DOHH2 (cell line): Measurements from ENCODE around the gene GBF1.

Experiments
- H3F3A ChIP-seq: fragments of 200-600 bp; sonication (generic), shearing (Covaris generic); 2 replicates; pipeline ENCODE4 v1.6.0; 2016; ENCODE audit warnings: antibody characterized with exemption, mild to moderate bottlenecking; ENCODE audit not compliant: control insufficient read depth, insufficient read depth
- H3K27ac ChIP-seq: fragments of 200-600 bp; sonication (generic); 2 replicates; pipeline ENCODE4 v1.5.1; 2014; ENCODE audit warnings: low read depth, mild to moderate bottlenecking, low read length, moderate library complexity
- H3K27me3 ChIP-seq: fragments of 200-600 bp; sonication (generic); 2 replicates; pipeline ENCODE4 v1.6.1; 2014; ENCODE audit warnings: mild to moderate bottlenecking, low read length, mixed read lengths; ENCODE audit not compliant: control insufficient read depth
- H3K36me3 ChIP-seq: fragments of 200-600 bp; sonication (generic); 2 replicates; pipeline ENCODE4 v1.6.1; 2014; ENCODE audit warnings: mild to moderate bottlenecking, low read length, moderate library complexity, mixed read lengths; ENCODE audit not compliant: control insufficient read depth
- H3K4me1 ChIP-seq: fragments of 200-600 bp; sonication (generic); 2 replicates; pipeline ENCODE4 v1.6.1; 2014; ENCODE audit warnings: mild to moderate bottlenecking, low read length, mixed read lengths; ENCODE audit not compliant: control insufficient read depth
- H3K4me2 ChIP-seq: fragments of 200-600 bp; sonication (generic); 2 replicates; pipeline ENCODE4 v1.6.0; 2014; ENCODE audit warnings: mild to moderate bottlenecking, low read length, moderate library complexity
- H3K4me3 ChIP-seq: fragments of 200-600 bp; sonication (generic); 2 replicates; pipeline ENCODE4 v1.5.1; 2014; ENCODE audit warnings: mild to moderate bottlenecking, low read length, mixed read lengths
- H3K79me2 ChIP-seq: fragments of 200-600 bp; sonication (generic); 2 replicates; pipeline ENCODE4 v1.6.1; 2014; ENCODE audit warnings: mild to moderate bottlenecking, low read length, mixed read lengths; ENCODE audit not compliant: control insufficient read depth
- H3K9me2 ChIP-seq: fragments of 200-600 bp; sonication (generic); replicated peaks from 2 replicates; pipeline ENCODE4 v1.6.1; 2014; ENCODE audit warnings: mild to moderate bottlenecking, low read length, mixed read lengths; ENCODE audit not compliant: control insufficient read depth
- H3K9me3 ChIP-seq: fragments of 200-600 bp; sonication (generic); 2 replicates; pipeline ENCODE4 v1.6.1; 2014; ENCODE audit warnings: antibody characterized with exemption, low read length, mixed read lengths; ENCODE audit not compliant: control insufficient read depth, insufficient read depth
- H4K20me1 ChIP-seq: fragments of 200-600 bp; sonication (generic); 2 replicates; pipeline ENCODE4 v1.6.0; 2014; ENCODE audit warnings: low read depth, mild to moderate bottlenecking, antibody characterized with exemption, low read length, moderate library complexity; ENCODE audit not compliant: control insufficient read depth, insufficient read depth
- EZH2phosphoT487 ChIP-seq: fragments of 200-600 bp; sonication (generic); IDR thresholded peaks from 2 replicates; pipeline ENCODE4 v1.6.1; 2017; ENCODE audit warnings: borderline replicate concordance, mild to moderate bottlenecking, antibody characterized with exemption, low read length, moderate library complexity, mixed read lengths
- TF ChIP-seq, protein P1 (sequence below): fragments of 200-600 bp; sonication (generic); IDR thresholded peaks from one replicate; pipeline ENCODE4 v1.5.1; 2014; ENCODE audit warnings: antibody characterized with exemption, mild to moderate bottlenecking, low read depth, low read length; ENCODE audit not compliant: poor library complexity, severe bottlenecking

Gene GBF1

DNA sequence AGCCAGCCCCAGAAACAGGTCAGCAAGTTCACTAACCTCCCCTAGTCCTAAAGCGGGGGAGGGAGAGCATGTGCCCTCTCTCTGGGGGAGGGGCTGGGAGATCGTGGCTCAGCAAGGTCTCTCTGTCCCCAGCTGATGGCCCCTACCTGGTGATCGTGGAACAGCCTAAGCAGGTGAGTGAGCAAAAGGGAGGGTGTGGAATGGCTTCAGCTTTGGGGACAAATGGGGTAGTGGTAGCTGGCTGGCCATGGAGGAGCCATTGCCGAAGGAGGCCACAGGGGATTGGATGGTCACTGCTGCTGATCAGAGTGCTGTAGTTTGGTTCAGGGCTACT is 151.0 kb downstream of the GBF1 start:
- 0 out of 2 replicates have a peak, but pooled peaks cover 2% of the 10 kb centered on the region for H3F3A ChIP-seq
- peak overlapping the region; percentile 91 for H3K4me2 ChIP-seq
- H3K79me2 ChIP-seq = peaks cover 6% of the 10 kb centered on the region; the same call in 1 of the 2 replicates
- peaks cover 27% of the 10 kb centered on the region for H3K4me1 ChIP-seq
- H4K20me1 ChIP-seq = no peaks in the 10 kb centered on the region
- H3K36me3 ChIP-seq = peaks cover 8% of the 10 kb centered on the region; the same call in 1 of the 2 replicates
- TF ChIP-seq, protein P1, sequence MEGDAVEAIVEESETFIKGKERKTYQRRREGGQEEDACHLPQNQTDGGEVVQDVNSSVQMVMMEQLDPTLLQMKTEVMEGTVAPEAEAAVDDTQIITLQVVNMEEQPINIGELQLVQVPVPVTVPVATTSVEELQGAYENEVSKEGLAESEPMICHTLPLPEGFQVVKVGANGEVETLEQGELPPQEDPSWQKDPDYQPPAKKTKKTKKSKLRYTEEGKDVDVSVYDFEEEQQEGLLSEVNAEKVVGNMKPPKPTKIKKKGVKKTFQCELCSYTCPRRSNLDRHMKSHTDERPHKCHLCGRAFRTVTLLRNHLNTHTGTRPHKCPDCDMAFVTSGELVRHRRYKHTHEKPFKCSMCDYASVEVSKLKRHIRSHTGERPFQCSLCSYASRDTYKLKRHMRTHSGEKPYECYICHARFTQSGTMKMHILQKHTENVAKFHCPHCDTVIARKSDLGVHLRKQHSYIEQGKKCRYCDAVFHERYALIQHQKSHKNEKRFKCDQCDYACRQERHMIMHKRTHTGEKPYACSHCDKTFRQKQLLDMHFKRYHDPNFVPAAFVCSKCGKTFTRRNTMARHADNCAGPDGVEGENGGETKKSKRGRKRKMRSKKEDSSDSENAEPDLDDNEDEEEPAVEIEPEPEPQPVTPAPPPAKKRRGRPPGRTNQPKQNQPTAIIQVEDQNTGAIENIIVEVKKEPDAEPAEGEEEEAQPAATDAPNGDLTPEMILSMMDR = no peak
- TF ChIP-seq EZH2phosphoT487 = no peak
- H3K27me3 ChIP-seq = peaks cover 10% of the 10 kb centered on the region
- H3K9me2 ChIP-seq = no peaks in the 10 kb centered on the region
- peak overlapping the region; percentile 33; the same call in 1 of the 2 replicates for H3K27ac ChIP-seq
- peak overlapping the region; percentile 86 for H3K4me3 ChIP-seq
- H3K9me3 ChIP-seq = no peaks in the 10 kb centered on the region

DNA sequence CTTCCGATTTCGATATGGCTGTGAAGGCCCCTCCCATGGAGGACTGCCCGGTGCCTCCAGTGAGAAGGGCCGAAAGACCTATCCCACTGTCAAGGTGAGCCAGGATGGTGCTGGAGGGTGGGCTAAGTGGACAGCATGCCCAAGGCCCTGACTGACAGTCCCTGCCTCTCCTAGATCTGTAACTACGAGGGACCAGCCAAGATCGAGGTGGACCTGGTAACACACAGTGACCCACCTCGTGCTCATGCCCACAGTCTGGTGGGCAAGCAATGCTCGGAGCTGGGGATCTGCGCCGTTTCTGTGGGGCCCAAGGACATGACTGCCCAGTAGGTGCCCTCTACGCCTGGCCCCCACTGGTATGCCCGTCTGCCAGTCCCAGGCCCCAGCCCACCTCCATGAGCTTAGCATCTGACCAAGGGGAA is 151.4 kb downstream of the GBF1 start:
- TF ChIP-seq, protein P1 = no peak
- TF ChIP-seq EZH2phosphoT487 = no peak
- H3F3A ChIP-seq = 0 out of 2 replicates have a peak, but pooled peaks cover 2% of the 10 kb centered on the region
- peaks cover 6% of the 10 kb centered on the region; the same call in 1 of the 2 replicates for H3K79me2 ChIP-seq
- H3K36me3 ChIP-seq = peaks cover 11% of the 10 kb centered on the region; the same call in 1 of the 2 replicates
- peak overlapping the region; percentile 91; the same call in 1 of the 2 replicates for H3K4me2 ChIP-seq
- peak overlapping the region; percentile 86 for H3K4me3 ChIP-seq
- no peaks in the 10 kb centered on the region for H3K9me2 ChIP-seq
- no peaks in the 10 kb centered on the region for H4K20me1 ChIP-seq
- no peak overlapping the region for H3K27ac ChIP-seq
- H3K27me3 ChIP-seq = peaks cover 10% of the 10 kb centered on the region
- H3K9me3 ChIP-seq = no peaks in the 10 kb centered on the region
- peaks cover 27% of the 10 kb centered on the region for H3K4me1 ChIP-seq

DNA sequence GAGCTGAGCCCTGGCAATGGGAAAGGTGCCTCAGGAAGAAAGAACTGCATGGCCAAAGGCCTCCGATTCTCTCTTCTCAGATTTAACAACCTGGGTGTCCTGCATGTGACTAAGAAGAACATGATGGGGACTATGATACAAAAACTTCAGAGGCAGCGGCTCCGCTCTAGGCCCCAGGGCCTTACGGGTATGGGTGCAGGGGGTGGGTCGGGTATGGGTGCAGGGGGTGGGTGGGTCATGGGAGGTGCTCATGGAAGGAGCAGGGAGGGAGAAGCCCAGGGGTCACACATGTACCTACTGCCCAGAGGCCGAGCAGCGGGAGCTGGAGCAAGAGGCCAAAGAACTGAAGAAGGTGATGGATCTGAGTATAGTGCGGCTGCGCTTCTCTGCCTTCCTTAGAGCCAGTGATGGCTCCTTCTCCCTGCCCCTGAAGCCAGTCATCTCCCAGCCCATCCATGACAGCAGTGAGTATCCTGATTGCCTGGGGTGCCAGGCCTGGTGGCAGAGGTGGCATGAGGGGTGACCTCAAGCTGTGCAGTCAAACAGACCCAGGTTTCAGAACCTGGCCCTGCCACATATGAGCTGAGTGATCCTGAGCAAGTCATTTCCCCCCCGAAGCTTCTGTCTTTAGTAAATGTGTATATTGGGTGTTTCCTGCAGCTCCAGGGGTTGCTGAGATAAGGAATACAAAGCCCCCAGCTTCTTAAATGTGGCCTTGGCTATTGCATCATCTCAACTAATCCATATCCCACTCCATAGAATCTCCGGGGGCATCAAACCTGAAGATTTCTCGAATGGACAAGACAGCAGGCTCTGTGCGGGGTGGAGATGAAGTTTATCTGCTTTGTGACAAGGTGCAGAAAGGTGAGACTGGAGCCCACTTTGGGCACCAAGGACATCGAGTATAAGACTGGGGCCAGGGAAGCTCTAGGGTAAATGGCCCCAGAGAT is 152.2 kb downstream of the GBF1 start:
- Histone ChIP-seq H3K27ac (no peak overlapping the region), H3K79me2 (peaks cover 6% of the 10 kb centered on the region; the same call in 1 of the 2 replicates), H4K20me1 (no peaks in the 10 kb centered on the region), H3K36me3 (peaks cover 11% of the 10 kb centered on the region; the same call in 1 of the 2 replicates), H3F3A (0 out of 2 replicates have a peak, but pooled peaks cover 2% of the 10 kb centered on the region), H3K27me3 (peaks cover 6% of the 10 kb centered on the region), H3K9me2 (no peaks in the 10 kb centered on the region), H3K4me3 (no peak overlapping the region), H3K9me3 (no peaks in the 10 kb centered on the region), H3K4me2 (no peak overlapping the region), H3K4me1 (peaks cover 27% of the 10 kb centered on the region)
- TF ChIP-seq, protein P1 = no peak
- no peak for TF ChIP-seq EZH2phosphoT487
